ENCODE data around the gene SMIM35. TPM values are rescaled to one million over a fixed set of nuclear protein-coding genes. Genes with fewer than 3 reads are reported as not detected.

Gene SMIM35
- total and polyA plus RNA-seq, 2 donors (not counting 1 experiment from before 2014, with no cell fraction given): not detected

DNA sequence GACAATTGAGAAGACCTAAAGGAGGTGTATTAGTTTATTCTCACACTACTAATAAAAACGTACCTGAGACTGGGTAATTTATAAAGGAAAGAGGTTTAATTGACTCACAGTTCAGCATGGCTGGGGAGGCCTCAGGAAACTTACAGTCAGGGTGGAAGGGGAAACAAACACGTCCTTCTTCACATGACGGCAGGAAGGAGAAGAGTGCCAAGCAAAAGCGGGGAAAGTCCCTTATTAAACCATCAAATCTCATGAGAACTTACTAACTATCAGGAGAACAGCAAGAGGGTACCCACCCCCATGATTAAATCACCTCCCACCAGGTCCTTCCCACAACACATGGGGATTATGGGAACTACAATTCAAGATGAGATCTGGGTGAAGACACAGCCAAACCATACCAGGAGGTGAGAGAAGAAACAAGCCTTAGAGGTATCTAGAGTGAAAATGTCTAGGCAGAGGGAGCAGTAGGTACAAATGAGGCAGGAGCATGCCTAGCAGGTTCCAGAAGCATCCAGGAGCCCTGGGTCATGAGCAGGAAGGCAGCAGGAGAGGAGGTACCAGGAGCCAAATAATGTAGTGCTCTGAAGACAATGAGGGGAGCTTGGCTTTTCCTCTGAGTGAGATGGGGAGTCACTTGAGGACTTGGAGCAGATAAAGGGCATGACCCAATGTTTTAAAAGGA is 69.0 kb downstream of the SMIM35 start:
- Histone ChIP-seq H3K9ac (ENCODE audit: insufficient read depth, low read length) (no peak overlapping the region), H4K20me1 (ENCODE audit: control insufficient read depth, extremely low read depth, insufficient read depth, low read length) (no peaks in the 10 kb centered on the region), H3K4me1 (ENCODE audit: control insufficient read depth, extremely low read depth, insufficient read depth, low read length) (no peaks in the 10 kb centered on the region), H3K79me2 (ENCODE audit: control insufficient read depth, insufficient read depth, low read length) (no peaks in the 10 kb centered on the region), H3K4me2 (ENCODE audit: extremely low read depth, insufficient read depth, low read length) (no peak overlapping the region), H3K4me3 (replicated peaks in 1 of 4; ENCODE audit: control extremely low read depth in 1 of 4, insufficient read depth in 1 of 4, low read depth in 3 of 4, low read length in 4 of 4) (no peak overlapping the region), H3K27me3 (ENCODE audit: control insufficient read depth, insufficient read depth, low read length) (no peaks in the 10 kb centered on the region), H3K36me3 (ENCODE audit: control insufficient read depth, insufficient read depth, low read length) (no peaks in the 10 kb centered on the region), H2AFZ (ENCODE audit: low read length) (no peak overlapping the region), H3K27ac (ENCODE audit: insufficient read depth, low read length) (no peak overlapping the region), H3K9me3 (ENCODE audit: control insufficient read depth, insufficient read depth, low read depth, low read length) (no peaks in the 10 kb centered on the region)
- no peak for DNase-seq (ENCODE audit: low read depth in 2 of 2)
- no peak for TF ChIP-seq EZH2 (IDR thresholded peaks at IDR 0.05; ENCODE audit: low read length, missing control alignments)
- TF ChIP-seq, protein P1, sequence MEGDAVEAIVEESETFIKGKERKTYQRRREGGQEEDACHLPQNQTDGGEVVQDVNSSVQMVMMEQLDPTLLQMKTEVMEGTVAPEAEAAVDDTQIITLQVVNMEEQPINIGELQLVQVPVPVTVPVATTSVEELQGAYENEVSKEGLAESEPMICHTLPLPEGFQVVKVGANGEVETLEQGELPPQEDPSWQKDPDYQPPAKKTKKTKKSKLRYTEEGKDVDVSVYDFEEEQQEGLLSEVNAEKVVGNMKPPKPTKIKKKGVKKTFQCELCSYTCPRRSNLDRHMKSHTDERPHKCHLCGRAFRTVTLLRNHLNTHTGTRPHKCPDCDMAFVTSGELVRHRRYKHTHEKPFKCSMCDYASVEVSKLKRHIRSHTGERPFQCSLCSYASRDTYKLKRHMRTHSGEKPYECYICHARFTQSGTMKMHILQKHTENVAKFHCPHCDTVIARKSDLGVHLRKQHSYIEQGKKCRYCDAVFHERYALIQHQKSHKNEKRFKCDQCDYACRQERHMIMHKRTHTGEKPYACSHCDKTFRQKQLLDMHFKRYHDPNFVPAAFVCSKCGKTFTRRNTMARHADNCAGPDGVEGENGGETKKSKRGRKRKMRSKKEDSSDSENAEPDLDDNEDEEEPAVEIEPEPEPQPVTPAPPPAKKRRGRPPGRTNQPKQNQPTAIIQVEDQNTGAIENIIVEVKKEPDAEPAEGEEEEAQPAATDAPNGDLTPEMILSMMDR (conservative IDR thresholded peaks at IDR 0.05 in 1 of 2, IDR thresholded peaks at IDR 0.05 in 1 of 2; ENCODE audit: low read depth in 1 of 2, low read length in 2 of 2): no peak

DNA sequence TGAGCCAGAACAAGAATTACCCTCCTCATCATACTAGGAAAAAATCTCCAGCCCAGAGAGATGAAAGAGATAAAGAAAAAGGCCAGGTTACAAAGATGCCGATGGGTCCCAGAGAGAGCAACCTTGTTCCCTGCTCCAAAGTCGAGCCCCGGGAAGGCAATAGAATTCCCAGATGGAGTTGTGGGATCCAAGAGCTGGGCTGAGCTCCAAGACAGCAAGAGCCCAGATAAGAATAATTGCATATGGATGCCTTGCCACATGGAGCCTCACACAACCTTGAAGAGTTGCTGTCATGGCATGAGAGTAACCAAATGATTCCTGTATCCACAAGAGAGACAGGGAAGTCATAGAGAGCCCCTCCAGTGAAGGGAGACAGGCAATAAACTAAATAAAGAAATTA is 69.7 kb downstream of the SMIM35 start:
- H3K27ac ChIP-seq (ENCODE audit: insufficient read depth, low read length): no peak overlapping the region
- H3K79me2 ChIP-seq (ENCODE audit: control insufficient read depth, insufficient read depth, low read length): no peaks in the 10 kb centered on the region
- no peak overlapping the region for H3K4me3 ChIP-seq (replicated peaks in 1 of 4; ENCODE audit: control extremely low read depth in 1 of 4, insufficient read depth in 1 of 4, low read depth in 3 of 4, low read length in 4 of 4)
- H3K4me1 ChIP-seq (ENCODE audit: control insufficient read depth, extremely low read depth, insufficient read depth, low read length): no peaks in the 10 kb centered on the region
- no peak overlapping the region for H3K9ac ChIP-seq (ENCODE audit: insufficient read depth, low read length)
- H3K27me3 ChIP-seq (ENCODE audit: control insufficient read depth, insufficient read depth, low read length): no peaks in the 10 kb centered on the region
- H4K20me1 ChIP-seq (ENCODE audit: control insufficient read depth, extremely low read depth, insufficient read depth, low read length): no peaks in the 10 kb centered on the region
- no peaks in the 10 kb centered on the region for H3K36me3 ChIP-seq (ENCODE audit: control insufficient read depth, insufficient read depth, low read length)
- no peak for DNase-seq (ENCODE audit: low read depth in 2 of 2)
- H3K9me3 ChIP-seq (ENCODE audit: control insufficient read depth, insufficient read depth, low read depth, low read length): no peaks in the 10 kb centered on the region
- TF ChIP-seq, protein P1 (conservative IDR thresholded peaks at IDR 0.05 in 1 of 2, IDR thresholded peaks at IDR 0.05 in 1 of 2; ENCODE audit: low read depth in 1 of 2, low read length in 2 of 2): no peak
- no peak for TF ChIP-seq EZH2 (IDR thresholded peaks at IDR 0.05; ENCODE audit: low read length, missing control alignments)
- H3K4me2 ChIP-seq (ENCODE audit: extremely low read depth, insufficient read depth, low read length): no peak overlapping the region
- H2AFZ ChIP-seq (ENCODE audit: low read length): no peak overlapping the region

GRCh38 chr11:118016104-118016503 is 70.7 kb downstream of the SMIM35 start:
- DNase-seq (ENCODE audit: low read depth in 2 of 2): no peak
- TF ChIP-seq, protein P1 (conservative IDR thresholded peaks at IDR 0.05 in 1 of 2, IDR thresholded peaks at IDR 0.05 in 1 of 2; ENCODE audit: low read depth in 1 of 2, low read length in 2 of 2): no peak
- no peak for TF ChIP-seq EZH2 (IDR thresholded peaks at IDR 0.05; ENCODE audit: low read length, missing control alignments)
- no peak overlapping the region for H2AFZ ChIP-seq (ENCODE audit: low read length)
- H3K27ac ChIP-seq (ENCODE audit: insufficient read depth, low read length): no peak overlapping the region
- no peaks in the 10 kb centered on the region for H3K4me1 ChIP-seq (ENCODE audit: control insufficient read depth, extremely low read depth, insufficient read depth, low read length)
- H3K27me3 ChIP-seq (ENCODE audit: control insufficient read depth, insufficient read depth, low read length): no peaks in the 10 kb centered on the region
- H3K36me3 ChIP-seq (ENCODE audit: control insufficient read depth, insufficient read depth, low read length): no peaks in the 10 kb centered on the region
- no peak overlapping the region for H3K9ac ChIP-seq (ENCODE audit: insufficient read depth, low read length)
- no peak overlapping the region for H3K4me3 ChIP-seq (replicated peaks in 1 of 4; ENCODE audit: control extremely low read depth in 1 of 4, insufficient read depth in 1 of 4, low read depth in 3 of 4, low read length in 4 of 4)
- H3K4me2 ChIP-seq (ENCODE audit: extremely low read depth, insufficient read depth, low read length): no peak overlapping the region
- H3K79me2 ChIP-seq (ENCODE audit: control insufficient read depth, insufficient read depth, low read length): no peaks in the 10 kb centered on the region
- H4K20me1 ChIP-seq (ENCODE audit: control insufficient read depth, extremely low read depth, insufficient read depth, low read length): no peaks in the 10 kb centered on the region
- no peaks in the 10 kb centered on the region for H3K9me3 ChIP-seq (ENCODE audit: control insufficient read depth, insufficient read depth, low read depth, low read length)
